Measurements from ENCODE around the gene MRPL24.

MRPL24 gene

GRCh38 chr1:156704166-156704711 is 36.6 kb downstream of the MRPL24 start:
- no peak for FAIRE-seq
- TF ChIP-seq, protein P1, sequence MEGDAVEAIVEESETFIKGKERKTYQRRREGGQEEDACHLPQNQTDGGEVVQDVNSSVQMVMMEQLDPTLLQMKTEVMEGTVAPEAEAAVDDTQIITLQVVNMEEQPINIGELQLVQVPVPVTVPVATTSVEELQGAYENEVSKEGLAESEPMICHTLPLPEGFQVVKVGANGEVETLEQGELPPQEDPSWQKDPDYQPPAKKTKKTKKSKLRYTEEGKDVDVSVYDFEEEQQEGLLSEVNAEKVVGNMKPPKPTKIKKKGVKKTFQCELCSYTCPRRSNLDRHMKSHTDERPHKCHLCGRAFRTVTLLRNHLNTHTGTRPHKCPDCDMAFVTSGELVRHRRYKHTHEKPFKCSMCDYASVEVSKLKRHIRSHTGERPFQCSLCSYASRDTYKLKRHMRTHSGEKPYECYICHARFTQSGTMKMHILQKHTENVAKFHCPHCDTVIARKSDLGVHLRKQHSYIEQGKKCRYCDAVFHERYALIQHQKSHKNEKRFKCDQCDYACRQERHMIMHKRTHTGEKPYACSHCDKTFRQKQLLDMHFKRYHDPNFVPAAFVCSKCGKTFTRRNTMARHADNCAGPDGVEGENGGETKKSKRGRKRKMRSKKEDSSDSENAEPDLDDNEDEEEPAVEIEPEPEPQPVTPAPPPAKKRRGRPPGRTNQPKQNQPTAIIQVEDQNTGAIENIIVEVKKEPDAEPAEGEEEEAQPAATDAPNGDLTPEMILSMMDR (IDR thresholded peaks at IDR 0.05; ENCODE audit: insufficient read depth, missing control alignments): no peak
- DNase-seq (ENCODE audit: insufficient read length, low spot score): no peak

- peak; percentile 84 for DNase-seq (ENCODE audit: insufficient read length, low spot score)
- TF ChIP-seq, protein P1 (IDR thresholded peaks at IDR 0.05; ENCODE audit: insufficient read depth, missing control alignments): no peak
- no peak for FAIRE-seq
Observed at GRCh38 chr1:156703741-156704140, 37.1 kb downstream of the MRPL24 start.

DNA sequence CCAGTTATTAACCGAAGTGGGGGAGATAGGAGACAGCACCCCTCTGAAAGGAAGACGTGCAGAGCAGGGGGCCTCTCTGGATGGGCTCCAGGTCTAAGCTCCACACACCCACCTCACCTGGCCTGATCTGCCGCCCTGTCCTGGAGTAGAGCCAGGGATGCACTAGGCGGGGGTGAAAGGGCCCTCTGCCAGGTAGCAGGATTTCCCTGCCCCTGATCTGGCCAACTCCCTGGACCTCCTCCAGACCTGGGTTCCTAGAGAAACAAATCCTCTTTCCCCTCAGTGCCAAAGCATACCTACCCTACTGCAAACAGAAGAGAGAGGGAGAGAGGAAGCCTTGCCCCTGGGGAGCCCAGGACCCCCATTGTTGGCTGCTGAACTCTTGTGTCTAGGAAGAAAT is 37.6 kb downstream of the MRPL24 start:
- DNase-seq (ENCODE audit: insufficient read length, low spot score) (no peak), FAIRE-seq (no peak)

DNA sequence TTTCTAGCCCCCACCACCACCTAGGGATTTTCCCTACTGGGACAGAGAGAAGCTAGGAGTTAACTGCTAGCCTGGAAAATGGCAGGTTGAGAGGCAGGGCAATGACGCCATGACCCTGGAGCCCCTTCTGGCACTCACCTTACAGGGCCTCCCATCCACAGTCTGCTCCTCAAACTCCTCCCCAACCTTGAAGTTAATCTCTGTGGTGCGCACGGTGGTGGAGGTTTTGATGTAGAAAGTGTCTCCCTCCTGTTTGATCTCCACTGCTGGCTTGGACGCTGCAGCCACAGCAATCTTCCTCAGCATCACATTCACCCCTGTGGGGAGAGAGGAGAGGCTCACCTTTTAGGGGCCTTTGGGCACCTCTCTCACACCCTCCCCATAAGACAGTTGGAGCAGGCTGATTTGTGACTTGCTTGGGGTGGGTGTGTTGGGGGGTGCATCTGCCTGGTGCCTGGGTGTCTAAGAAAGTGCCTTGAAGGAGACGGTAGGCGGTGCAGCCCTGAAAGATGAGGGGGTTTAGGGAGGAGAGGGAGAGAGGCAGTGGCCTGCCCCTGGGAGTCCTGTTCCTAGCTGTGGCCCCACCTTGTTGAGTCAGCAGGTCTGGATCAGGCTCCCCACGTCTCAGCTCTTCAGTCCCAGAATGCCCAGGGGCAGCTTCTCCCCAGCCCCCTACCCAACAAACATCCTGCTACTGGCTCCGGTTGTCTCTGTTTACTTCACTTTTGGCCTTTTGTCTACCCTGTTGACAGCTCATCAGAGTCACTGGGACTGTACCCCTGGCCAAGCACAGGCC is 40.0 kb downstream of the MRPL24 start:
- FAIRE-seq (no peak), DNase-seq (ENCODE audit: insufficient read length, low spot score) (no peak)
- TF ChIP-seq, protein P1 (IDR thresholded peaks at IDR 0.05; ENCODE audit: insufficient read depth, missing control alignments): no peak

More for the DNA sequence above, 37.6 kb downstream of the MRPL24 start:
- TF ChIP-seq, protein P1 (IDR thresholded peaks at IDR 0.05; ENCODE audit: insufficient read depth, missing control alignments): no peak

- FAIRE-seq (no peak), DNase-seq (ENCODE audit: insufficient read length, low spot score) (no peak)
- TF ChIP-seq, protein P1 (IDR thresholded peaks at IDR 0.05; ENCODE audit: insufficient read depth, missing control alignments): no peak
Observed at GRCh38 chr1:156698995-156699394, 41.9 kb downstream of the MRPL24 start.

DNA sequence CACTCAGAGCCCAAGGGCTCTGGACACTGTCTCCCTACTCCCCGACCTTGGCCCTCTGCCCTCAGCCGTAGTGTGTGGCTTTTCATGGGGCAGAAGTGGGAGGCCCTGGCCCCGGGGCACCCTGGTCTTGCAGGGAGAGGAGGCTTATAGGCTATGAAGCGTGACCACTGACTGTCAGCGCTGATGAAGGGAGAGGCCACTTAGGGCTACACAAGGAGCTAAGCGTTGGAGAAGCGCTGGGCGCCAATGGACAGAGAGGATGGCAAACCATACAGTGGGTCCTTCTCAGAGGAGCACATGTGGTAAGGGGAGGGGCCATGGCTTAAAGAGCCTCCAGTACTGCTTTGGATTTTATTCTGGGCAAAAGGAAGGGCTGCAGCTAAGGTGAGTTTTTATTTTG is 43.4 kb downstream of the MRPL24 start:
- FAIRE-seq (no peak), DNase-seq (ENCODE audit: insufficient read length, low spot score) (no peak)
- TF ChIP-seq, protein P1 (IDR thresholded peaks at IDR 0.05; ENCODE audit: insufficient read depth, missing control alignments): no peak

GRCh38 chr1:156696755-156697154 is 44.1 kb downstream of the MRPL24 start:
- TF ChIP-seq, protein P1 (IDR thresholded peaks at IDR 0.05; ENCODE audit: insufficient read depth, missing control alignments): no peak
- FAIRE-seq (no peak), DNase-seq (ENCODE audit: insufficient read length, low spot score) (no peak)

Measured in D721Med (cell line).